WTC11 (cell line): Measurements from ENCODE around the gene ZSCAN4. TPM values are rescaled to one million over a fixed set of nuclear protein-coding genes. Genes with fewer than 3 reads are reported as not detected.

ENCODE experiments used
- ATAC-seq: fragments of 200-7000 bp; cut with Tn5 transposase; 2 replicates; pipeline ENCODE4 v1.10.0; 2021; ENCODE audit warnings: mild to moderate bottlenecking, moderate library complexity
- CTCF ChIA-PET: fragments of 300-600 bp; sonication (Branson Sonifier 250); formaldehyde crosslinking; loops from one replicate; lab custom pipeline; 2021; ENCODE audit warnings: antibody characterized with exemption; lab: Charles Lee
- POLR2A ChIA-PET: fragments of 350-600 bp; sonication (Branson Sonifier 250); formaldehyde crosslinking; loops from one replicate; lab custom pipeline; 2021; ENCODE audit warnings: antibody characterized with exemption; lab: Charles Lee
- DNase-seq: peaks from one replicate; pipeline ENCODE4 v3.0.0; 2021; ENCODE audit warnings: low spot score
- H3K27ac Mint-ChIP-seq: 2 replicates; pipeline ENCODE4 v1.8.0; 2021; ENCODE audit warnings: mixed read lengths
- H3K27me3 Mint-ChIP-seq: 2 replicates; pipeline ENCODE4 v1.8.0; 2021; ENCODE audit warnings: low read depth, mild to moderate bottlenecking, moderate library complexity, mixed read lengths
- H3K36me3 Mint-ChIP-seq: 2 replicates; pipeline ENCODE4 v1.8.0; 2021; ENCODE audit warnings: mixed read lengths
- H3K4me1 Mint-ChIP-seq: 2 replicates; pipeline ENCODE4 v1.8.0; 2022; ENCODE audit warnings: mixed read lengths
- H3K4me3 Mint-ChIP-seq: 2 replicates; pipeline ENCODE4 v1.8.0; 2021; ENCODE audit warnings: mild to moderate bottlenecking, moderate library complexity, mixed read lengths
- H3K9me3 Mint-ChIP-seq: 2 replicates; pipeline ENCODE4 v1.8.0; 2021; ENCODE audit warnings: mixed read lengths
- CBFB ChIP-seq: sonication (generic); formaldehyde crosslinking; IDR thresholded peaks from 2 replicates; pipeline ENCODE4 v1.8.1; 2022; ENCODE audit warnings: mild to moderate bottlenecking, low read depth, missing genetic modification reagents
- CREB1 ChIP-seq: sonication (generic); formaldehyde crosslinking; IDR thresholded peaks from 2 replicates; pipeline ENCODE4 v1.8.0; 2023; ENCODE audit warnings: mild to moderate bottlenecking, missing genetic modification reagents
- GABPB1 ChIP-seq: sonication (generic); formaldehyde crosslinking; IDR thresholded peaks from 2 replicates; pipeline ENCODE4 v1.8.1; 2023; ENCODE audit warnings: mild to moderate bottlenecking, missing genetic modification reagents
- GTF2I ChIP-seq: fragments of 250-450 bp; sonication (Bioruptor Pico); conservative IDR thresholded peaks from 2 replicates; pipeline ENCODE4 v1.4.0; 2021; ENCODE audit warnings: mild to moderate bottlenecking
- KAT7 ChIP-seq: sonication (generic); formaldehyde crosslinking; IDR thresholded peaks from 2 replicates; pipeline ENCODE4 v1.8.1; 2023; ENCODE audit warnings: missing genetic modification reagents, mild to moderate bottlenecking, borderline replicate concordance
- MXD4 ChIP-seq: fragments of 250-450 bp; sonication (Bioruptor Pico); IDR thresholded peaks from 2 replicates; pipeline ENCODE4 v1.8.0; 2021; ENCODE audit warnings: mild to moderate bottlenecking, moderate library complexity, borderline replicate concordance
- RELA ChIP-seq: sonication (generic); formaldehyde crosslinking; IDR thresholded peaks from 2 replicates; pipeline ENCODE4 v1.8.1; 2022; ENCODE audit warnings: missing genetic modification reagents, mild to moderate bottlenecking, borderline replicate concordance
- SMAD3 ChIP-seq: sonication (generic); formaldehyde crosslinking; IDR thresholded peaks from 2 replicates; pipeline ENCODE4 v1.8.0; 2022; ENCODE audit warnings: missing genetic modification reagents, mild to moderate bottlenecking, borderline replicate concordance
- SP1 ChIP-seq: sonication (generic); formaldehyde crosslinking; conservative IDR thresholded peaks from 2 replicates; pipeline ENCODE4 v1.8.1; 2022; ENCODE audit warnings: missing genetic modification reagents
- ZNF263 ChIP-seq: sonication (generic); formaldehyde crosslinking; IDR thresholded peaks from 2 replicates; pipeline ENCODE4 v1.8.1; 2022; ENCODE audit warnings: low read depth, mild to moderate bottlenecking, moderate library complexity, missing genetic modification reagents
- total RNA-seq: library from RNA; stranded (reverse); gene quantifications from 3 replicates; pipeline ENCODE4 v1.2.3, GENCODE V29; 2021
- TF ChIP-seq, protein P1 (sequence below): fragments of 250-450 bp; sonication (Bioruptor Pico); IDR thresholded peaks from 2 replicates; pipeline ENCODE4 v1.9.0; 2021; ENCODE audit warnings: mild to moderate bottlenecking
- TF ChIP-seq, protein P2 (sequence below): fragments of 250-450 bp; sonication (Bioruptor Pico); IDR thresholded peaks from 2 replicates; pipeline ENCODE4 v2.1.2; 2022; ENCODE audit warnings: mild to moderate bottlenecking, moderate library complexity
- TF ChIP-seq, protein P3 (sequence below): sonication (generic); formaldehyde crosslinking; IDR thresholded peaks from 2 replicates; pipeline ENCODE4 v1.8.0; 2022; ENCODE audit warnings: mild to moderate bottlenecking, missing genetic modification reagents
- TF ChIP-seq, protein P4 (sequence below): sonication (generic); formaldehyde crosslinking; IDR thresholded peaks from 2 replicates; pipeline ENCODE4 v1.8.0; 2022; ENCODE audit warnings: missing genetic modification reagents
- TF ChIP-seq, protein P5 (sequence below): fragments of 250-450 bp; sonication (Bioruptor Pico); IDR thresholded peaks from 2 replicates; pipeline ENCODE4 v1.8.0; 2021; ENCODE audit warnings: mild to moderate bottlenecking
- TF ChIP-seq, protein P6 (sequence below): sonication (generic); formaldehyde crosslinking; IDR thresholded peaks from 2 replicates; pipeline ENCODE4 v1.8.0; 2022; ENCODE audit warnings: mild to moderate bottlenecking, missing genetic modification reagents

Gene ZSCAN4
- total RNA-seq, 1 experiment from 2014 or later = 0.13 TPM

DNA sequence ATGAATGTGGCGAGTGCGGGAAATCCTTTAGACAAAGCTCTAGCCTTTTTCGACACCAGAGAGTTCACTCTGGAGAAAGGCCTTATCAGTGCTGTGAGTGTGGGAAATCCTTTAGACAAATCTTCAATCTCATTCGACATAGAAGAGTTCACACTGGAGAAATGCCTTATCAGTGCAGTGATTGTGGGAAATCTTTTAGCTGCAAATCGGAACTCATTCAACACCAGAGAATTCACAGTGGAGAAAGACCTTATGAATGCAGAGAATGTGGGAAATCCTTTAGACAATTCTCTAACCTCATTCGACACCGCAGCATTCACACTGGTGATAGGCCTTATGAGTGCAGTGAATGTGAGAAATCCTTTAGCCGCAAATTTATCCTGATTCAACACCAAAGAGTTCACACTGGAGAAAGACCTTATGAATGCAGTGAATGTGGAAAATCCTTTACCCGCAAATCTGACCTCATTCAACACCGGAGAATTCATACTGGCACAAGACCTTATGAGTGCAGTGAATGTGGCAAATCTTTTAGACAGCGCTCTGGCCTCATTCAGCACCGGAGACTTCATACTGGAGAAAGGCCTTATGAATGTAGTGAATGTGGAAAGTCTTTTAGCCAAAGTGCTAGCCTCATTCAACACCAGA lies 18.8 kb downstream of the ZSCAN4 start (continued):
- TF ChIP-seq, protein P1, sequence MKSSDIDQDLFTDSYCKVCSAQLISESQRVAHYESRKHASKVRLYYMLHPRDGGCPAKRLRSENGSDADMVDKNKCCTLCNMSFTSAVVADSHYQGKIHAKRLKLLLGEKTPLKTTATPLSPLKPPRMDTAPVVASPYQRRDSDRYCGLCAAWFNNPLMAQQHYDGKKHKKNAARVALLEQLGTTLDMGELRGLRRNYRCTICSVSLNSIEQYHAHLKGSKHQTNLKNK (CRISPR knock-in tag) = no peak
- no peak for TF ChIP-seq MXD4 (CRISPR knock-in tag)
- TF ChIP-seq, protein P2, sequence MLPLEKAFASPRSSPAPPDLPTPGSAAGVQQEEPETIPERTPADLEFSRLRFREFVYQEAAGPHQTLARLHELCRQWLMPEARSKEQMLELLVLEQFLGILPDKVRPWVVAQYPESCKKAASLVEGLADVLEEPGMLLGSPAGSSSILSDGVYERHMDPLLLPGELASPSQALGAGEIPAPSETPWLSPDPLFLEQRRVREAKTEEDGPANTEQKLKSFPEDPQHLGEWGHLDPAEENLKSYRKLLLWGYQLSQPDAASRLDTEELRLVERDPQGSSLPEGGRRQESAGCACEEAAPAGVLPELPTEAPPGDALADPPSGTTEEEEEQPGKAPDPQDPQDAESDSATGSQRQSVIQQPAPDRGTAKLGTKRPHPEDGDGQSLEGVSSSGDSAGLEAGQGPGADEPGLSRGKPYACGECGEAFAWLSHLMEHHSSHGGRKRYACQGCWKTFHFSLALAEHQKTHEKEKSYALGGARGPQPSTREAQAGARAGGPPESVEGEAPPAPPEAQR (CRISPR knock-in tag) = no peak
- TF ChIP-seq CBFB (CRISPR knock-in tag) = no peak
- TF ChIP-seq CREB1 (CRISPR knock-in tag) = no peak

DNA sequence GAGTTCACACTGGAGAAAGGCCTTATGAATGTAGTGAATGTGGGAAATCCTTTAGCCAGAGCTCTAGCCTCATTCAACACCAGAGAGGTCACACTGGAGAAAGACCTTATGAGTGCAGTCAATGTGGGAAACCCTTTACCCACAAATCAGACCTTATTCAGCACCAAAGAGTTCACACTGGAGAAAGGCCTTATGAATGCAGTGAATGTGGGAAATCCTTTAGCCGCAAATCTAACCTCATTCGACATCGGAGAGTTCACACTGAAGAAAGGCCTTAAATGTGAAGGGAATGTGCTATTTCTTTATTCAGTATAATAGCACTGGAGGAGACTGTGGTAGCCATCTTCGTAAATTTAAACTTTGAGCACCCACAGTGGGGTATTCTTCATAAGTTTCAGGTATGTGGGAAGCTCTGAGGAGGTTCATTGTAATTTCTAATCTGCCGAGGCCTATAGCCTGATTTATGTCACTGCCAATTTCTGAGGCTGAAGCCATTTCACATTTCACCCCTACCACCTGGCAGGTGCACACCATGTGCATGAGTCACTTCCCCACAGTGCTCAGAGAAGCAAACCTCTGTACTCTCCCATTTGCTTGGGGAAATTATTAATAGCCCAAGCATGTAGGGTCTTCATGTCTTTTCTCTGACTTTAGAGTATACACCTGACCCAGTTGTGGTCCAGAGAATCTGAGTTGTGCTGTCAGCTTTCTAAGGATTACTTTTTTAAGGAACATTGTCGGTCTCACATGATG lies 19.5 kb downstream of the ZSCAN4 start:
- Mint-ChIP-seq H3K27me3 (no peaks in the 10 kb centered on the region; the same call in none of the 2 replicates), H3K9me3 (peaks cover 63% of the 10 kb centered on the region)
- DNase-seq = no peak
- TF ChIP-seq ZNF263 = no peak
- TF ChIP-seq, protein P3, sequence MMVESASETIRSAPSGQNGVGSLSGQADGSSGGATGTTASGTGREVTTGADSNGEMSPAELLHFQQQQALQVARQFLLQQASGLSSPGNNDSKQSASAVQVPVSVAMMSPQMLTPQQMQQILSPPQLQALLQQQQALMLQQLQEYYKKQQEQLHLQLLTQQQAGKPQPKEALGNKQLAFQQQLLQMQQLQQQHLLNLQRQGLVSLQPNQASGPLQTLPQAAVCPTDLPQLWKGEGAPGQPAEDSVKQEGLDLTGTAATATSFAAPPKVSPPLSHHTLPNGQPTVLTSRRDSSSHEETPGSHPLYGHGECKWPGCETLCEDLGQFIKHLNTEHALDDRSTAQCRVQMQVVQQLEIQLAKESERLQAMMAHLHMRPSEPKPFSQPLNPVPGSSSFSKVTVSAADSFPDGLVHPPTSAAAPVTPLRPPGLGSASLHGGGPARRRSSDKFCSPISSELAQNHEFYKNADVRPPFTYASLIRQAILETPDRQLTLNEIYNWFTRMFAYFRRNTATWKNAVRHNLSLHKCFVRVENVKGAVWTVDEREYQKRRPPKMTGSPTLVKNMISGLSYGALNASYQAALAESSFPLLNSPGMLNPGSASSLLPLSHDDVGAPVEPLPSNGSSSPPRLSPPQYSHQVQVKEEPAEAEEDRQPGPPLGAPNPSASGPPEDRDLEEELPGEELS (CRISPR knock-in tag) = no peak
- TF ChIP-seq, protein P4, sequence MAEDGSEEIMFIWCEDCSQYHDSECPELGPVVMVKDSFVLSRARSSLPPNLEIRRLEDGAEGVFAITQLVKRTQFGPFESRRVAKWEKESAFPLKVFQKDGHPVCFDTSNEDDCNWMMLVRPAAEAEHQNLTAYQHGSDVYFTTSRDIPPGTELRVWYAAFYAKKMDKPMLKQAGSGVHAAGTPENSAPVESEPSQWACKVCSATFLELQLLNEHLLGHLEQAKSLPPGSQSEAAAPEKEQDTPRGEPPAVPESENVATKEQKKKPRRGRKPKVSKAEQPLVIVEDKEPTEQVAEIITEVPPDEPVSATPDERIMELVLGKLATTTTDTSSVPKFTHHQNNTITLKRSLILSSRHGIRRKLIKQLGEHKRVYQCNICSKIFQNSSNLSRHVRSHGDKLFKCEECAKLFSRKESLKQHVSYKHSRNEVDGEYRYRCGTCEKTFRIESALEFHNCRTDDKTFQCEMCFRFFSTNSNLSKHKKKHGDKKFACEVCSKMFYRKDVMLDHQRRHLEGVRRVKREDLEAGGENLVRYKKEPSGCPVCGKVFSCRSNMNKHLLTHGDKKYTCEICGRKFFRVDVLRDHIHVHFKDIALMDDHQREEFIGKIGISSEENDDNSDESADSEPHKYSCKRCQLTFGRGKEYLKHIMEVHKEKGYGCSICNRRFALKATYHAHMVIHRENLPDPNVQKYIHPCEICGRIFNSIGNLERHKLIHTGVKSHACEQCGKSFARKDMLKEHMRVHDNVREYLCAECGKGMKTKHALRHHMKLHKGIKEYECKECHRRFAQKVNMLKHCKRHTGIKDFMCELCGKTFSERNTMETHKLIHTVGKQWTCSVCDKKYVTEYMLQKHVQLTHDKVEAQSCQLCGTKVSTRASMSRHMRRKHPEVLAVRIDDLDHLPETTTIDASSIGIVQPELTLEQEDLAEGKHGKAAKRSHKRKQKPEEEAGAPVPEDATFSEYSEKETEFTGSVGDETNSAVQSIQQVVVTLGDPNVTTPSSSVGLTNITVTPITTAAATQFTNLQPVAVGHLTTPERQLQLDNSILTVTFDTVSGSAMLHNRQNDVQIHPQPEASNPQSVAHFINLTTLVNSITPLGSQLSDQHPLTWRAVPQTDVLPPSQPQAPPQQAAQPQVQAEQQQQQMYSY = no peak
- no peak for TF ChIP-seq SP1 (CRISPR knock-in tag)
- TF ChIP-seq KAT7 = no peak
- no peak for TF ChIP-seq SMAD3
- TF ChIP-seq, protein P5, sequence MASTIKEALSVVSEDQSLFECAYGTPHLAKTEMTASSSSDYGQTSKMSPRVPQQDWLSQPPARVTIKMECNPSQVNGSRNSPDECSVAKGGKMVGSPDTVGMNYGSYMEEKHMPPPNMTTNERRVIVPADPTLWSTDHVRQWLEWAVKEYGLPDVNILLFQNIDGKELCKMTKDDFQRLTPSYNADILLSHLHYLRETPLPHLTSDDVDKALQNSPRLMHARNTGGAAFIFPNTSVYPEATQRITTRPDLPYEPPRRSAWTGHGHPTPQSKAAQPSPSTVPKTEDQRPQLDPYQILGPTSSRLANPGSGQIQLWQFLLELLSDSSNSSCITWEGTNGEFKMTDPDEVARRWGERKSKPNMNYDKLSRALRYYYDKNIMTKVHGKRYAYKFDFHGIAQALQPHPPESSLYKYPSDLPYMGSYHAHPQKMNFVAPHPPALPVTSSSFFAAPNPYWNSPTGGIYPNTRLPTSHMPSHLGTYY (CRISPR knock-in tag) = no peak
- TF ChIP-seq, protein P6, sequence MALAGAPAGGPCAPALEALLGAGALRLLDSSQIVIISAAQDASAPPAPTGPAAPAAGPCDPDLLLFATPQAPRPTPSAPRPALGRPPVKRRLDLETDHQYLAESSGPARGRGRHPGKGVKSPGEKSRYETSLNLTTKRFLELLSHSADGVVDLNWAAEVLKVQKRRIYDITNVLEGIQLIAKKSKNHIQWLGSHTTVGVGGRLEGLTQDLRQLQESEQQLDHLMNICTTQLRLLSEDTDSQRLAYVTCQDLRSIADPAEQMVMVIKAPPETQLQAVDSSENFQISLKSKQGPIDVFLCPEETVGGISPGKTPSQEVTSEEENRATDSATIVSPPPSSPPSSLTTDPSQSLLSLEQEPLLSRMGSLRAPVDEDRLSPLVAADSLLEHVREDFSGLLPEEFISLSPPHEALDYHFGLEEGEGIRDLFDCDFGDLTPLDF = no peak
- TF ChIP-seq MXD4 (CRISPR knock-in tag) = no peak
- no peak for TF ChIP-seq RELA
- TF ChIP-seq GABPB1 (CRISPR knock-in tag) = no peak
- TF ChIP-seq GTF2I (CRISPR knock-in tag) = no peak
- TF ChIP-seq, all 79 proteins: peak for 0
- ChIA-PET CTCF (no interaction called here), POLR2A (no interaction called here)
- H3K27ac Mint-ChIP-seq = no peak overlapping the region
- H3K36me3 Mint-ChIP-seq = peaks cover 77% of the 10 kb centered on the region
- H3K4me1 Mint-ChIP-seq = peaks cover 10% of the 10 kb centered on the region
- ATAC-seq = no peak
- H3K4me3 Mint-ChIP-seq = no peak overlapping the region
